HEK293 (cell line): ENCODE results near the gene ITGA8.

ENCODE experiments used
- CTCF ChIA-PET: fragments of 350-600 bp; formaldehyde crosslinking; extraction: SDS; loops from one replicate; lab custom pipeline; 2021; ENCODE audit warnings: antibody characterized with exemption; lab: Yijun Ruan, JAX
- POLR2A ChIA-PET: fragments of 300-600 bp; formaldehyde crosslinking; extraction: SDS; loops from one replicate; lab custom pipeline; 2020; ENCODE audit warnings: antibody characterized with exemption, inconsistent platforms; lab: Yijun Ruan, JAX
- H3K27ac ChIP-seq: fragments of 200-500 bp; sonication (Bioruptor generic); 2 replicates; pipeline ENCODE4 v1.5.1; 2014; ENCODE audit warnings: low read depth, low read length, control low read depth, inconsistent platforms; ENCODE audit errors: extremely low read depth
- H3K36me3 ChIP-seq, 2 experiments: fragments of 200-500 bp in 1 of 2; sonication (Bioruptor generic) in 1 of 2; 1 replicate in 1 of 2; 2 replicates in 1 of 2; pipeline ENCODE4 v1.5.1; 2014 to 2017; ENCODE audit warnings: inconsistent platforms in 2 of 2, low read length in 2 of 2; ENCODE audit not compliant: control insufficient read depth in 2 of 2, insufficient read depth in 1 of 2
- H3K4me1 ChIP-seq: fragments of 200-500 bp; sonication (Bioruptor generic); 2 replicates; pipeline ENCODE4 v1.5.1; 2014; ENCODE audit warnings: mild to moderate bottlenecking, low read length, inconsistent platforms; ENCODE audit not compliant: control insufficient read depth, insufficient read depth
- H3K4me3 ChIP-seq: 2 replicates; pipeline ENCODE4 v1.5.1; 2011; ENCODE audit warnings: low read depth, mild to moderate bottlenecking, control low read depth, low read length, moderate library complexity
- H3K9me3 ChIP-seq: fragments of 200-500 bp; sonication (Bioruptor generic); 2 replicates; pipeline ENCODE4 v1.5.1; 2014; ENCODE audit warnings: low read depth, low read length, inconsistent platforms; ENCODE audit not compliant: control insufficient read depth, insufficient read depth
- IKZF3 ChIP-seq: fragments of 450-650 bp; IDR thresholded peaks from 2 replicates; pipeline ENCODE4 v1.5.0; 2018; ENCODE audit warnings: missing biosample characterization, mild to moderate bottlenecking, missing genetic modification characterization, moderate library complexity
- KLF8 ChIP-seq: fragments of 450-650 bp; formaldehyde crosslinking; IDR thresholded peaks from 2 replicates; pipeline ENCODE4 v1.5.1; 2016; ENCODE audit warnings: missing biosample characterization, missing genetic modification characterization
- SALL2 ChIP-seq: fragments of 450-650 bp; formaldehyde crosslinking; IDR thresholded peaks from 2 replicates; pipeline ENCODE4 v1.5.0; 2017; ENCODE audit warnings: missing biosample characterization, mild to moderate bottlenecking, missing genetic modification characterization, borderline replicate concordance
- SETDB1 ChIP-seq: IDR thresholded peaks from one replicate; pipeline ENCODE4 v1.6.1; 2017; ENCODE audit warnings: mild to moderate bottlenecking, low read length, moderate library complexity, mixed read lengths; ENCODE audit not compliant: insufficient read length
- ZFP41 ChIP-seq: fragments of 450-650 bp; formaldehyde crosslinking; IDR thresholded peaks from 2 replicates; pipeline ENCODE4 v1.5.1; 2016; ENCODE audit warnings: missing biosample characterization, missing genetic modification characterization, borderline replicate concordance
- ZNF311 ChIP-seq: fragments of 450-650 bp; formaldehyde crosslinking; IDR thresholded peaks from 2 replicates; pipeline ENCODE4 v1.5.1; 2017; ENCODE audit warnings: missing biosample characterization, missing genetic modification characterization, borderline replicate concordance
- ZNF366 ChIP-seq: fragments of 450-650 bp; formaldehyde crosslinking; conservative IDR thresholded peaks from 2 replicates; pipeline ENCODE4 v1.5.1; 2016; ENCODE audit warnings: missing biosample characterization, missing genetic modification characterization
- ZNF423 ChIP-seq: fragments of 450-650 bp; formaldehyde crosslinking; IDR thresholded peaks from 2 replicates; pipeline ENCODE4 v1.5.1; 2016; ENCODE audit warnings: missing biosample characterization, missing genetic modification characterization
- ZNF501 ChIP-seq: fragments of 450-650 bp; formaldehyde crosslinking; IDR thresholded peaks from 2 replicates; pipeline ENCODE4 v1.5.1; 2016; ENCODE audit warnings: missing biosample characterization, missing genetic modification characterization
- ZNF585B ChIP-seq: fragments of 450-650 bp; formaldehyde crosslinking; IDR thresholded peaks from 2 replicates; pipeline ENCODE4 v1.5.1; 2016; ENCODE audit warnings: missing biosample characterization, missing genetic modification characterization
- ZNF776 ChIP-seq: fragments of 450-650 bp; formaldehyde crosslinking; IDR thresholded peaks from 2 replicates; pipeline ENCODE4 v1.5.0; 2017; ENCODE audit warnings: missing biosample characterization, missing genetic modification characterization, borderline replicate concordance
- TF ChIP-seq, protein P1 (sequence below): fragments of 450-650 bp; formaldehyde crosslinking; IDR thresholded peaks from 2 replicates; pipeline ENCODE4 v1.5.0; 2017; ENCODE audit warnings: missing biosample characterization, missing genetic modification characterization, borderline replicate concordance
- TF ChIP-seq, protein P2 (sequence below): fragments of 450-650 bp; formaldehyde crosslinking; IDR thresholded peaks from 2 replicates; pipeline ENCODE4 v1.5.1; 2016; ENCODE audit warnings: missing biosample characterization, missing genetic modification characterization
- TF ChIP-seq, protein P3 (sequence below): fragments of 450-650 bp; formaldehyde crosslinking; IDR thresholded peaks from 2 replicates; pipeline ENCODE4 v1.5.1; 2016; ENCODE audit warnings: missing biosample characterization, missing genetic modification characterization
- TF ChIP-seq, protein P4 (sequence below): fragments of 450-650 bp; formaldehyde crosslinking; IDR thresholded peaks from 2 replicates; pipeline ENCODE4 v1.5.1; 2016; ENCODE audit warnings: missing biosample characterization, missing genetic modification characterization, borderline replicate concordance

The ITGA8 gene

DNA sequence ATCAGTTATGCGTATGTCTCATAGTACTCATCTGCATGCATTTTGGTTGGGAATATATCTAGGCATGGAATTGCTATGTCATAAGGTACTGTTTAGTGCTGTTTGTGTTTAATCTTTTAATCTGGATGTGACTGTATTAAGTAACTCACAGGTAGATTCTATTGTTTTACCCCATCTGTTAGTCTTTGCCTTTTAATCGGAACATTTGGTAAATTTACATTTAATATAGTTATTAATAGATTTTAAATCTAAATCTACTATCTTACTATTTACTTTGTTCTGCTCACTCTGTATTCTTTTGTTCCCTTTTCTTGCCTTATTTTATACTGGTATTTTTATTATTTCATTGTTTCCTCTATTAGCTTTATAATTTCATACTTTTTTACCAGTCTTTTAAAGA lies 10.6 kb upstream of the ITGA8 start:
- no peak overlapping the region for H3K27ac ChIP-seq
- H3K36me3 ChIP-seq = no peaks in the 10 kb centered on the region
- H3K4me3 ChIP-seq = no peak overlapping the region
- CTCF ChIA-PET = interaction anchor here (0.6 to 3.5 kb wide), 5 partner anchors 11 to 302 kb away, joined by 3 to 17 read pairs (median 3); partner anchors contain the start of gene ITGA8
- TF ChIP-seq SETDB1 = peak; percentile 61
- TF ChIP-seq, protein P1, sequence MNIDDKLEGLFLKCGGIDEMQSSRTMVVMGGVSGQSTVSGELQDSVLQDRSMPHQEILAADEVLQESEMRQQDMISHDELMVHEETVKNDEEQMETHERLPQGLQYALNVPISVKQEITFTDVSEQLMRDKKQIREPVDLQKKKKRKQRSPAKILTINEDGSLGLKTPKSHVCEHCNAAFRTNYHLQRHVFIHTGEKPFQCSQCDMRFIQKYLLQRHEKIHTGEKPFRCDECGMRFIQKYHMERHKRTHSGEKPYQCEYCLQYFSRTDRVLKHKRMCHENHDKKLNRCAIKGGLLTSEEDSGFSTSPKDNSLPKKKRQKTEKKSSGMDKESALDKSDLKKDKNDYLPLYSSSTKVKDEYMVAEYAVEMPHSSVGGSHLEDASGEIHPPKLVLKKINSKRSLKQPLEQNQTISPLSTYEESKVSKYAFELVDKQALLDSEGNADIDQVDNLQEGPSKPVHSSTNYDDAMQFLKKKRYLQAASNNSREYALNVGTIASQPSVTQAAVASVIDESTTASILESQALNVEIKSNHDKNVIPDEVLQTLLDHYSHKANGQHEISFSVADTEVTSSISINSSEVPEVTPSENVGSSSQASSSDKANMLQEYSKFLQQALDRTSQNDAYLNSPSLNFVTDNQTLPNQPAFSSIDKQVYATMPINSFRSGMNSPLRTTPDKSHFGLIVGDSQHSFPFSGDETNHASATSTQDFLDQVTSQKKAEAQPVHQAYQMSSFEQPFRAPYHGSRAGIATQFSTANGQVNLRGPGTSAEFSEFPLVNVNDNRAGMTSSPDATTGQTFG = no peak
- H3K4me1 ChIP-seq = peaks cover 2% of the 10 kb centered on the region; the same call in 1 of the 2 replicates
- POLR2A ChIA-PET = no interaction called here
- H3K9me3 ChIP-seq = no peaks in the 10 kb centered on the region

DNA sequence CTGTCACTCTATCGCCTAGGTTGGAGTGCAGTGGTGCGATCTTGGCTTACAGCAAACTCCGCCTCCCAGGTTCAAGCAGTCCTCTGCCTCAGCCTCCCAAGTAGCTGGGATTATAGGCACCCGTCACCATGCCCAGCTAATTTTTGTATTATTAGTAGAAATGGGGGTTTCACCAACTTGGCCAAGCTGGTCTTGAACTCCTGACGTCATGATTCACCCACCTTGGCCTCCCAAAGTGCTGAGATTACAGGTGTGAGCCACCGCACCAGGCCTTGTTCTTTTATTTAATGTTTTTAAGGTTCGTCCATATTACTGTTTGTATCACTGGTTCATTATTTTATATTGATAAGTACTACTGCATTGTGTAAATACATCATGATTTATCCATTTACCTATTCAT lies 10.2 kb upstream of the ITGA8 start:
- Histone ChIP-seq H3K9me3 (no peaks in the 10 kb centered on the region), H3K36me3 (no peaks in the 10 kb centered on the region), H3K4me1 (peaks cover 6% of the 10 kb centered on the region), H3K27ac (no peak overlapping the region), H3K4me3 (no peak overlapping the region)
- CTCF ChIA-PET = interaction anchor here (0.6 to 3.5 kb wide), 5 partner anchors 10 to 310 kb away, joined by 3 to 17 read pairs (median 3); partner anchors contain the start of gene ITGA8
- POLR2A ChIA-PET = no interaction called here
- TF ChIP-seq, protein P2, sequence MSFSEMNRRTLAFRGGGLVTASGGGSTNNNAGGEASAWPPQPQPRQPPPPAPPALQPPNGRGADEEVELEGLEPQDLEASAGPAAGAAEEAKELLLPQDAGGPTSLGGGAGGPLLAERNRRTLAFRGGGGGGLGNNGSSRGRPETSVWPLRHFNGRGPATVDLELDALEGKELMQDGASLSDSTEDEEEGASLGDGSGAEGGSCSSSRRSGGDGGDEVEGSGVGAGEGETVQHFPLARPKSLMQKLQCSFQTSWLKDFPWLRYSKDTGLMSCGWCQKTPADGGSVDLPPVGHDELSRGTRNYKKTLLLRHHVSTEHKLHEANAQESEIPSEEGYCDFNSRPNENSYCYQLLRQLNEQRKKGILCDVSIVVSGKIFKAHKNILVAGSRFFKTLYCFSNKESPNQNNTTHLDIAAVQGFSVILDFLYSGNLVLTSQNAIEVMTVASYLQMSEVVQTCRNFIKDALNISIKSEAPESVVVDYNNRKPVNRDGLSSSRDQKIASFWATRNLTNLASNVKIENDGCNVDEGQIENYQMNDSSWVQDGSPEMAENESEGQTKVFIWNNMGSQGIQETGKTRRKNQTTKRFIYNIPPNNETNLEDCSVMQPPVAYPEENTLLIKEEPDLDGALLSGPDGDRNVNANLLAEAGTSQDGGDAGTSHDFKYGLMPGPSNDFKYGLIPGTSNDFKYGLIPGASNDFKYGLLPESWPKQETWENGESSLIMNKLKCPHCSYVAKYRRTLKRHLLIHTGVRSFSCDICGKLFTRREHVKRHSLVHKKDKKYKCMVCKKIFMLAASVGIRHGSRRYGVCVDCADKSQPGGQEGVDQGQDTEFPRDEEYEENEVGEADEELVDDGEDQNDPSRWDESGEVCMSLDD (tag by site-specific recombination) = no peak
- TF ChIP-seq, protein P3, sequence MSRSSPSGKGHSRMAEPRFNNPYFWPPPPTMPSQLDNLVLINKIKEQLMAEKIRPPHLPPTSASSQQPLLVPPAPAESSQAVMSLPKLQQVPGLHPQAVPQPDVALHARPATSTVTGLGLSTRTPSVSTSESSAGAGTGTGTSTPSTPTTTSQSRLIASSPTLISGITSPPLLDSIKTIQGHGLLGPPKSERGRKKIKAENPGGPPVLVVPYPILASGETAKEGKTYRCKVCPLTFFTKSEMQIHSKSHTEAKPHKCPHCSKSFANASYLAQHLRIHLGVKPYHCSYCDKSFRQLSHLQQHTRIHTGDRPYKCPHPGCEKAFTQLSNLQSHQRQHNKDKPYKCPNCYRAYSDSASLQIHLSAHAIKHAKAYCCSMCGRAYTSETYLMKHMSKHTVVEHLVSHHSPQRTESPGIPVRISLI (tag by site-specific recombination) = no peak
- TF ChIP-seq IKZF3 (tag by site-specific recombination) (no peak), ZNF311 (tag by site-specific recombination) (no peak), SALL2 (tag by site-specific recombination) (no peak), ZNF366 (tag by site-specific recombination) (no peak), ZNF585B (tag by site-specific recombination) (no peak), ZNF776 (tag by site-specific recombination) (no peak), ZNF501 (tag by site-specific recombination) (no peak), KLF8 (tag by site-specific recombination) (no peak), ZNF423 (tag by site-specific recombination) (no peak), ZFP41 (tag by site-specific recombination) (no peak)
- TF ChIP-seq, protein P4, sequence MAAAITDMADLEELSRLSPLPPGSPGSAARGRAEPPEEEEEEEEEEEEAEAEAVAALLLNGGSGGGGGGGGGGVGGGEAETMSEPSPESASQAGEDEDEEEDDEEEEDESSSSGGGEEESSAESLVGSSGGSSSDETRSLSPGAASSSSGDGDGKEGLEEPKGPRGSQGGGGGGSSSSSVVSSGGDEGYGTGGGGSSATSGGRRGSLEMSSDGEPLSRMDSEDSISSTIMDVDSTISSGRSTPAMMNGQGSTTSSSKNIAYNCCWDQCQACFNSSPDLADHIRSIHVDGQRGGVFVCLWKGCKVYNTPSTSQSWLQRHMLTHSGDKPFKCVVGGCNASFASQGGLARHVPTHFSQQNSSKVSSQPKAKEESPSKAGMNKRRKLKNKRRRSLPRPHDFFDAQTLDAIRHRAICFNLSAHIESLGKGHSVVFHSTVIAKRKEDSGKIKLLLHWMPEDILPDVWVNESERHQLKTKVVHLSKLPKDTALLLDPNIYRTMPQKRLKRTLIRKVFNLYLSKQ (tag by site-specific recombination) = no peak
